A172 (cell line): Measurements from ENCODE around the gene ZNF367. TPM values are rescaled to one million over a fixed set of nuclear protein-coding genes. Genes with fewer than 3 reads are reported as not detected.

ENCODE experiments used
- DNase-seq: peaks from one replicate; pipeline ENCODE4 v3.0.0-alpha.2; 2015; ENCODE audit warnings: low spot score
- total RNA-seq: library from RNA; depleted of rRNA; stranded (reverse); fragments of >200 nt; shearing (Covaris generic); gene quantifications from 2 replicates; pipeline ENCODE4 v1.2.3, GENCODE V29; 2014; rRNA removed

Gene ZNF367
- total RNA-seq = 33.7 and 37.6 TPM in 2 replicates

DNA sequence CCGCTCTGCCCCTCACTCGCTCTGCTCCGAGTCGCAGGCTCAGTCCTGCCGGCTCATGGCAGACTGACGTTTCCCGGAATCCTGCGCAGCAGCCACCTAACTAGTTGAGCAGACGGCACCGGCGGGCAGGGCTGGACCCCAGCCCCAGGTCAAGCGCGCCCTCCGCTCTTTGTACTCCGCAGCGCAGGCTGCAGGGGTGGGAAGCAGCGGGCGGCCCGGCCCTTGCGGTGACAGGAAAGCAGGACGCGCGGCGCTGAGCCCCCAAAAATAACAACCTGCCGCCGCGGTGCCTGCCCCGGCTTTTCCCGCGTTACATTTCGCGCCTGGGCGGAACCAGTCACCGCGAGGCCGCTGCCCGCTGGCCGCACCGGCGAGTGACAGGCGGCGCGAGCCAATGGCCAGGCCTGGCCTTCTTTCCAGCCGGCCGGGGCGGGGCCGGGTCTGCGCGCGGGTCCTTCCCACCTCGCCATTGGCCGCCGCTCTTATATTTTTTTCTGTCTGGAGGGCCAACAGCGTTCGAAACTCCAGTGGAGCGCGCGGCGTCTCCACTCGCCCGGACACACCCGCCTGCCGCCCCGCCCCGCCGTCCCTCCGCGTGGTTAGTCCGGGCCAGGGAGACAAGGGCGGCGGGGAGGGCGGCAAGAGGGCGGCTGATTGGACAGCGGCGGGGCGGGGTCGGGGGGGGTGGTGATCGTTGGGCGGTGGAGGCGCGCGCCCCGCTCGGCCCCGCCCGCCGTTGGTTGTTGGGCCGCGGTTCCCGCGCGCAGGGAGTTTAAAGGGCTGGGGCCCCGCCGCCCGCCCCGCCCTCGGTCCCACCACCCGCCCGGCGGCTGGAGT, at the start of gene ZNF367:
TSS of gene ZNF367 (minus strand) at position 288 of the 837 bp plus-strand sequence. CDS start 338 bp downstream, outside the sequence.
- peak; percentile 98 for DNase-seq

DNA sequence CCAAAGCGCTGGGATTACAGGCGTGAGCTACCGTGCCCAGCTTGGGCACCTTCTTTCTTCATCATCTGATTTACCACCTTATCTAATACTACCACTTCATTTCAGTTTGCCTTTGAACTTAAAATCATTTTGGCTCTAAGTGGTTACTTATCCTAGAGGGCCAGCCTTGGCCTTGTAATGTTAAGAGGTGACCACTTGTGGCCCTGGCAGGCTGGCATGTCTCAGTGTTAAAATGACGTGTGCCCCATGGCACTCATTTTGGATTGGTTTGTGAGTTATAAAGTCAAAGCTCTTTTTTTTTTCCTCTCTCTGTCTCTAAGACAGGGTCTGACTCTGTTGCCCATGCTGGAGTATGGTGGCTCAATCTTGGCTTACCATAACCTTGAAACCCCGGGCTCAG, 49.6 kb upstream of the ZNF367 start:
- DNase-seq = no peak

DNA sequence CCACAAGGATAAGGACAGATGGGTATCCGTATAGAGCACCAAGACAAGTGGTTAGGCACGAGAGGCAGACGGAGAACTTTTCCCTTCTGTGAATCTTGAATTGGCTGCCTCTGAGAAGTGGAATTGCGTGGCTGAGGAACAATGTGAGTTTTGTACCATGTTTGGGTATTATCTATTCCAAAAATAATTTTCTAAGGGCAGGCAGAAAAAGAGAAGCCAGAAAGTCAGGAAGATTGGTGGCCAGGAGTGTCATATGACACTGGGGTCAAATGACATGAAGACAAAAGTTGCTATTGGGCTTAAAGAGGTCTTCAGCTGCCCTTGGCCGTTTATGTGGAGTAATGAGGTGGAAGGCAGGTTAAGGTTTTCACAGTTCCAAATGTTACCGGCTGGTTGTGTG, 46.3 kb upstream of the ZNF367 start:
- DNase-seq = no peak

DNA sequence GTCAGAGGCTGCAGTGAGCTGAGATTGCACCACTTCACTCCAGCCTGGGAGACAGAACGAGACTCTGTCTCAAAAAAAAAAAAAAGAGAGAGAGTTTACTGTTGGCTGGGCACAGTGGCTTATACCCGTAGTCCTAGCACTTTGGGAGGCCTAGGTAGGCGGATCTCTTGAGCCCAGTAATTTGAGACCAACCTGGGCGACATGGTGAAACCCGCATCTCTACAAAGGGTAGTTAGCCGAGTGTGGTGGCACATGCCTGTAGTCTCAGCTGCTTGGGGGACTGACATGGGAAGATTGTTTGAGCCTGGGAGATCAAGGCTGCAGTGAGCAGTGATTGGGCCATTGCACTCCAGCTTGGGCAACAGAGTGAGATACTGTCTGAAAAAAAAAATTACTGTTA, 44.4 kb upstream of the ZNF367 start:
- no peak for DNase-seq

DNA sequence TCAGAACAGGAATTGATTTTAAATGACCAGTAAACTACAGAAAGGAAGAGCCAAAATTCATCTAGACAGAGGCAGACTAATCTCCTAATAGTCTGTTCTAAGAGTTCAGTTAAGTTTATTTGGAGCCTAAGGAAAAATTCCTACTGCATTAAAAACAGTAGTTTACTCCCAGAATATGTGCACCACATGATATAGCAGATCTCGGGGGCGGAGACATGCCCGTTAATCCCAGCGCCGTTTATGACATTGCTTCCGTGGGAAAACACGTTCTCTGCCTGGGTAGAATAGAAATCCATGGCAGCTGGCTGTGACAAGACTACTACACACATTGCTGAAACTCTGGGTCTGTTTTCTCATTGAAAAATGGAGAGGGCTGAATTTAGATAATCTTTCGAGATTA, 43.2 kb upstream of the ZNF367 start:
- DNase-seq = no peak

DNA sequence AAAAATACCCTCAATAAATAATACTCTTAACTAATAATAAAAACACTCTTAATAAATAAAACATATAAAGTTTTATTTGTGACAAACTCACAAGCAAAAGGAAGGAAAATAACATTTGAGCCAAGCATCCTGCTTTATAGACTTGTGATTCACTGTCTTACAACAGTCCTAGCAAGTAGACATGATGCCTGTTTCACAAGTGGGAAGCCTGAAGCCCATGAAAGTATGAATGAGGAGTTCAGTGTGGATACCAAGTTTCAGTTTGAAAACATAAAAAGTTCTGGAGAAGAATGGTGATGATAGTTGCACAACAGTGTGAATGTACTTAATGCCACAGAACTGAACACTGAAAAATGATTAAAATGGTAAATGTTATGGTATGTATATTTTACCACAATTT, 42.7 kb upstream of the ZNF367 start:
- DNase-seq = no peak

DNA sequence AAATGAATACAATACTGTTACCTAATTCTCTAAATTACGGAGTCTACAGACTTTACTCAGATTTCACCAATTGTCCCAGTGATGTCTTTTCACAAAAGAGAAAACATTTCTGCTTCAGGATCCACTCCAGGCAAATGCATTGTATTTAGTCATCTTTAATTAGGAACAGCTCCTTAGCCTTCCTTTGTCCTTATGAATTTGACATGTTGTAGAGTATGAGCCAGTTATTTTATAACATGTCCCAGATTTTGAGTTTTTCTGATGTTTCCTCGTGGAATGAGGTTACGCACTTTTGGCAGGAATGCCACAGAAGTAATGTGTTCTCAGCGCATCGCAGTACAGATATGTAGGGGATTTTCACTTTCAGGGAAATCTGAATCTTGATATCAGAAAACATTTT, 42.3 kb upstream of the ZNF367 start:
- DNase-seq = no peak

DNA sequence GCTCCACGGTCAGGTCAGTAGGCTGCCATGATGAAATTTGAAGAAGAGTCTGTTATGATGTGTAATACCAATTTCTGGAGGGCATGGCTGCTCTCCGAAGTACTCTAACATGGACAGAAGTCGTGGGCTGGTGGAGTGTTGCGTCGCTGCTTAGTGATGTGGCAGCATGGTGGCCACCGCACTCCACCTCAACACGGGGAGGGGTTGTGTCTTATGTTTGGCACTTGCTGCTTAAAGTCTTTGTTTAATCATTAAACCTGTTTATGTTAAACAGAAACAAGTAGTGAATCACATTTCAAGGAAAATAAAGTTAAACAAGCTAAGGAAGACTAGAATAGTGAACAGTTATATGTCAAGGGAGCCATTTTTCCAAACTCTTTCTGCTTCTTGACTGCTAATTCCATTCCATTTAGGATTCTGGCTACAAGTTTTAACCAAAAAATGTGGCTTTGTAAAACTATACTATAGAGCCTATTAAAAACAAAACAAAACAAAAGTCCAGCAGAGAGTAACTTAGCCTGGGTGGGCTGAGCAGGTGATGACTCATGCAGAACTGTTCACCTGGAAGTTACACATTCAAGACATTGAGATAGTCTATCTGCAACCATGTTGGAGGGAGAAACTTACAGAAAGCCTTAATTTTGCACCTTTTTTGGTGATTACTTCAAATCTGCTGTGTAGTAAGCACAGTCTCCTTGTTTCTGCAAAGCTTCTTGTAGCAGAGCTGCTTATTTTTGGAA, 41.3 kb upstream of the ZNF367 start:
- no peak for DNase-seq

DNA sequence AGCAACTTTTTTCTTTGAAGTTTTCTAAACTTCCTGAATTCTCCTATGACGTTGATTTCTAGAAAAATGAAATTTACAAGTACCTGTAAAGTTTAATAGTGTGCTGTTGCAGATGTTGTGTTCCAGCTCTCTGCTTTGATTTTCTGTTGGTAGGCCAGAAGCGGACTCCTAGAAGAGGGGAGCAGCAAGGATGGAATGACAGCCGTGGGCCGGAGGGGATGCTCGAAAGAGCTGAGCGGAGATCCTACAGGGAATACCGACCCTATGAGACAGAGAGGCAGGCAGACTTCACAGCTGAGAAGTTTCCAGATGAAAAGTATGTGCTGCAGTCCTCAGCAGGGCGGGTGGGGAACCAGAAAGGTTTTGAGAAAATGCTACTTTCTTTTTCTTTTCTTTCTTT, 40.1 kb upstream of the ZNF367 start:
- no peak for DNase-seq

DNA sequence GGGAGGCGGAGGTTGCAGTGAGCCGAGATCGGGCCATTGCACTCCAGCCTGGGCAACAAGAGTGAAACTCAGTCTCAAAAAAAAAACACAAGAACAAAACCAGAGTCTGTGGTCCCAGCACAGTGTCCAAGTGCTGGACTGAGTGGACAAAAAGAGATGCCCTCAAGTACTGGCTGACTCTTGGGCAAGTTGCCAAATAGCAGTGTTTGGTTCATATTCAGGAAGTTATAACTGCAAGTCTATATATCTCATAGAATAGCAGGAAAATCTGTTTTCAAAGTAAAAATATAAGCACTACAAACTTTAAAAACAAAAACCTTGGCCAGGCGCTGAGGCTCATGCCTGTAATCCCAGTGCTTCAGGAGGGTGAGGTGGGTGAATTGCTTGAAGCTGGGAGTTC, 39.1 kb upstream of the ZNF367 start:
- DNase-seq = no peak

DNA sequence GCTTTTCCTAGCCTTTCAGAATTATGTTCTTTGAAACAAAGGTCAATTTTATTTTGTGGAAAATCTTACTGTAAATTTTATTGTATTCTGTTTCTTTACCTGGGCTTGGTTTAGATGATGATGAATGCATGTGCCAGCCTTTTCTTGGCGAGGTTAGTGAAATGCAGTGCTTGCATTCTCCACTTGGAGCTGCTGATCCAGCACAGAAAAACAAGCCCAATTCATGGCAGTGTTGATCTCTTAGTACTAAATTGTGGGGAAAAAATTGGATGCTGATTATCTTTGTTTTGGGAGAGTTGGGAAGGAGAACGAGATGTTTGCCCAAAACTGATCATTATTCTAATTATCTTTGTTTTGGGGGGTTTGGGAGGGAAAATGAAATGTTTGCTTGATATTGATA, 35.5 kb upstream of the ZNF367 start:
- DNase-seq = peak; percentile 69

DNA sequence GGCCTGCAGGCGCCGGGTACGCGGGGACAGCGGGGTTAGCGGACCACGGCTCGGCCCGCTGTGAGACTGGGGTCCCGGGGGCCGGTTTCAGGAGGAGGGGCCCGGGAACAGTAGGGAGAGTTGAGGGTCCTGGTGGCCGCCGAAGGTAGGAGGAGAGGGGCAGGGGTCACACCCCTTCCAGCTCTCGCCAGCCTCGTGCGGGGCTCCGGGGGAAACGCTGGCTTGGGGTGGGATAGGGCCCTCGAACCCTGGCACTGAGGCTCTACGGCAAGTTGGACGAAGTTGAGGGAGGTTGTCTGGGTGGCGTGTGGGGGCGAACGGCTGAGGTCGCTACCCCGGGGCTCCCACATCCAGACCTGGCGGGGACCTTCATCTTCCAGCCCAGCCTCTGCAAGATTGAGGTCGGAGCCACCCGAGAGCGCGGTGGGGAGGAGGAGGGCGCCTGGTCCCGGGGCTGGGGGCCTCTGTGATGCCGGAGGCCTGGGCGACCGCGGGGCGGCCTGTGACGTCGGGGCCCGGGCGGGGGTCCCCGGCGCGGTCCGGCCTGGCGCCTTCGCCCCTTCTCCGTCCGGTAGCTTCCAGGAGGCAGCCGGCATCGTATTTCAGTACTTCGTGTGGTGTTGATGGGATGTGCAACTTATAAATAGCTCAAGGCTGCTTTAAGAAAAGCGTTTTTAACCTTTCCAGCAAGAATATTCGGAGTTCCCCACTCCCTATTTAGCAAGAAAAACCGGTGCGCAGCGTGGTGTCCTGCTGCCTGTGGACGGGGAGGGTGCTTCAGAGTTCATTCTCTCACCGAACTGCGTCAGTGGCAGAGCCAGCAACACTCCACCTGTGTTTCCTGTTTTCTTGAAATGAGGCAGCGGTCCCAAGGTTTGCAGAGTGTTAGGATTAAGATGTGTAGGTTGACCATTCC, 32.7 kb upstream of the ZNF367 start:
- DNase-seq = peak; percentile 55

DNA sequence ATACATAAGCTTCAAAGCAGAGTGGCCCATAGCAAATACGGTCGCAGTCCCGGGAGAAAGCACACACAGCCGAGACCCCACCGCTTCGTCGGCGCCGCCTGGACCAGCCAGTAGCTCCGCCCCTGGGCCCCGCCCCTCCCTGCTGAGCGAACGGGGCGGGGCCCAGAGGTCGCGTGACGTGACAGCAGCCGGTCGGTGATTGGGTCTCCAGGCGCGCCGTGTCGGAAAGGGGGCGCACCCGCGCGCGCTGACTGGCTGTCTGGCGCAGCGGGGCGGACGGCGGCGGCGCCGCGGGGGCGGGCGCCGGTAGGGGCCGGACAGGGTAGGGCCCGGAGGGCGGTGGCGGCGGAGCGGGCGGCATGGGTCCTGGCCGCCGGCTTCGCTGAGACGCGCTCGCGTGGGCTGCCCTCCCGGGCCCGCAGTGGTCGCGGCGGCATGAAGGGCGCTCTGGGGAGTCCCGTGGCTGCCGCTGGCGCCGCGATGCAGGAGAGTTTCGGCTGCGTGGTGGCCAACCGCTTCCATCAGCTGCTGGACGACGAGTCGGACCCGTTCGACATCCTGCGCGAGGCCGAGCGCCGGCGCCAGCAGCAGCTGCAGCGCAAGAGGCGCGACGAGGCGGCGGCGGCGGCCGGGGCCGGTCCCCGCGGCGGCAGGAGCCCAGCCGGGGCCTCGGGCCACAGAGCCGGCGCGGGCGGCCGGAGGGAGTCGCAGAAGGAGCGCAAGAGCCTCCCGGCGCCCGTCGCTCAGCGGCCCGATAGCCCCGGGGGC, 31.9 kb upstream of the ZNF367 start, which contains the start of gene HABP4:
TSS of gene HABP4 (plus strand) at position 325 of the 768 bp plus-strand sequence. CDS start at position 436, 111 bp downstream.
- peak; percentile 91 for DNase-seq

DNA sequence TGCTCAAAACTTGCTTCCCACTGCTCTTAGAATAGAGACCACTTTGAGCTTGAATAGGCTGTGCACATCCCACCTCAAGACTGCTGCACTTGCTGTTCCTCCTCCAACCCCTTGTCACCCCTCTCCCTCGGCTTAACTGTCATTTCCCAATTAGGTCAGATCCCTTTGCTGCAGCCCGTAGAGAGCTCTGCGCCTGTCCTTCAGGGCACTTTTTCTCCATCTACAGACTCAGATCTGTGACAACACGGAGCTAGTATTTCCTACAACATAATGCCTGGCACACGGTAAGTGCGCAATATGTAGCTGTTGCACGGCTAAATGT, 31.3 kb upstream of the ZNF367 start:
- DNase-seq = no peak

DNA sequence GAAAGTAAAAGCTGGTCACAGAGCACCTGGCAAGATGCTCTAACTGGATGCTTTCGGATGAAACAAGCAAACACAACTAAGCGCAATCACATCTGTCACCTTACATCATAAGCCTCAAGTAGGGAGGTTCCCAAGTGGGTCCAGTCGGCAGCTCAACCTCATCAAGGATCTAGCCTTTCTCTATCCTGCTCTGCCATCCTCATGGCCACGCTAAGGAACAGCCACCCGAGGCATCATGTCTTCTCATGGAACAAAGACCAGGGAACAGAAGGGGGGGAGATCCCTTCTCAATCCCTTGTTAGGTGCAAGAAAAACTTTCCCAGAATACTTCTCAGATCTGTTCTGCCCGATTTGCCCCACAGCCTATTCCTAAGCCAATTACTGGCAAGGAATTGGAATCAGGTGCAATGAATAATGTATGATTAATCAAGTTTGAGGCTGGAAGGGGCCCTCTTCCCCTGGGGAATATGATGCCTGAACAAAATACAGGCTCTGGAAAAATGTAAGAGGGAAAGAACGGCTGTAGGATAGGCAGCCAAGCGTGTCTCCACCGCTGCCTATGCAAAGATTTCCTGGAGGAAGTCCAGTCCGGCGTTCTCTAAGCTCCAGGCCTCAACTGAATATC, 30.5 kb upstream of the ZNF367 start:
- DNase-seq = no peak

DNA sequence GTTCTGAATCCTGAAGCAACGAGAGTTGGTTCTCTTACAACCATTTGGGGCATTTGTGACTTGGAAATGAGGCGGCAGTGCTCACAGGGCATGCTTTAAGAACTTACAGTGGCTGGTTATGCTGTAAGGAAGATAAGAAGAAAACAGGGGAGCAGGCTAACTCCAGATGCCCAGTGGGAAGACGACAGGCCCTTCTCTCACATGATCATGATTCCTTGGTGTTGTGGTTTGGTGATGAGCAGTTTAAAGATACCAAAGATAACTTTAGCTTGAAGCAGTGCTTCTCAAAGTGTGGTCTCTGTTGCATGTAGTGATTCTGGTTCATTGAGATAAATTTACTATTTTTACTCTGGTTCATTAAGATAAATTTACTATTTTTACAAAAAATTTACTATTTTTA, 29.2 kb upstream of the ZNF367 start:
- DNase-seq = peak; percentile 25

DNA sequence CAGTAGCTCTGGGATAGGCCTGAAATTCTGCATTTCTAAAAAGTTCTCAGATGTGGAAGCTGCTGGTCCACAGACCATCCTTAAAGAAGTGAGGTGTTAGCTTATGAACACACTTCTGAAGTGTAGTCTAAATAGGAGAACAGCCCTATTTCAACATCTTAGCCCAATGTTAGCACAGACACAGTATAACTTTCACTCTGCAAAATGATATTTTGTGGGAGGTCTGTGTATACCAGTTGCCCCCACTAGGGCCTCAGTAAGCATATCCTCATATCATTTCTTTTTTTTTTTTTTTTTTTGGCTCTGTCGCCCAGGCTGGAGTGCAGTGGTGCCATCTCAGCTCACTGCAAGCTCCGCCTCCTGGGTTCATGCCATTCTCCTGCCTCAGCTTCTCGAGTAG, 24.3 kb upstream of the ZNF367 start:
- no peak for DNase-seq

DNA sequence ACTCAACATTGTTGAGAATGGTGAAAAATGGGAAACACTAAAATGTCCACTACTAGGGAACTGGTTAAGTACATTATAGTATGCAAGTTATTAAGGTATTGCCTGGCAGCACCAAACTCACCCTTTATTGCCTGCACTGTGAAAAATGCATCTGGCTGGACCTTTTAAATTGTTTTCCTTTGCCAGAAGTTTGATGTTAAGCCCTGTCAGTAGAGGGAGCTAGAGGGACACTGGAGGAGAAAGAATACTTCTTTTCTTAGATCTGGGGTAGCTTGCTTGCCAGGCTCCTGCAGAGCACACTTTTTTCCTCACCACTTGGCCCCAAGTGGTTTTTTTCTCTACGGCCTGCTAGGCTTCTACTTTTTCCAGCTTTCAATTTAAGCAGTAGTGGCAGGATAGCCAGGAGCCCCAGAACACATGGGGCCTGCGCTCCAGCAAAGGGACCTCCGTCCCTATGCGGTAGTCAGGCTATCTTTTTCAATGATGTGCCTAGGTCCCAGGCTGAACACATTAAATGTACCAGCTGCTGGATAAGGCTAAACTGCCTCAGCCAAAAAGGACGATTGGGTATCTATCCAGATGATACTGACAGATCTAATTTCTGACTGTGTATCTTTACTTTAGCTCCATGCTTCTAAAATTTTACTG, 23.8 kb upstream of the ZNF367 start:
- peak; percentile 24 for DNase-seq

DNA sequence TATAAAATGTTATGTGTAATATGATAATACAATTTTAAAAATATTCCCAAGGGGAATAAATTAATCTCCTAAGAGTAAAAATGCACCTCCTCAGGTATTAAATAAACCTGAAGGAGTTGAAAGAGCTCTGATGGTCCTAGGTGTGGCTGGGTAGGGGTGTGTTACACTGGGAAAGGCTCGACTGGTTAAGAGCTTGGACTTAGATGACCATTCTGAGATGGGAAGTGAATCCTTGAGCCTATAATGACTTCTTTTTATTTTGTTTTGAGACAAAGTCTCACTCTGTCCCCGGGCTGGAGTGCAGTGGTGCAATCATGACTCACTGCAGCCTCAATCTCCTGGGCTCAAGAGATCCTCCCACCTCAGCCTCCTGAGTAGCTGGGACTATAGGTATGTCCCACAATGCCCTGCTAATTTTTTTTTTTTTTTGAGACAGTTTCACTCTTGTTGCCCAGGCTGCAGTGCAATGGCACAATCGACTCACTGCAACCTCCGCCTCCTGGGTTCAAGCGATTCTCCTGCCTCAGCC, 22.6 kb upstream of the ZNF367 start:
- DNase-seq = no peak

DNA sequence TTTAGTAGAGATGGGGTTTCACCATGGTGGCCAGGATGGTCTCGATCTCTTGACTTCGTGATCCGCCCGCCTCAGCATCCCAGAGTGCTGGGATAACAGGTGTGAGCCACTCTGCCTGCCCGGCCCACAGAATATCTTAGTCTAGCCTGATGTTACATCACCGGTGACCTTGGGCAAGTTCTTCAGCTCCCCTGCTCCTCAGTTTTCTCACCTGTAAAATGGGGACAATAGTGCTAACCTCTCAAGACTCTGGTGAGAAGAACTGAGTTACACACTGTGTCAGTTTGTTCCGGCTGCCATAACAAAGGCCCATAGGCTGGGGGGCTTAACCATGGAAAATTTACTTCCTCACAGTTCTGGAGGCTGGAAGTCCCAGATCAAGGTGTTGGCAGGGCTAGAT, 19.3 kb upstream of the ZNF367 start:
- no peak for DNase-seq
